Measurements from ENCODE around the gene DISP1. TPM values are rescaled to one million over a fixed set of nuclear protein-coding genes. Genes with fewer than 3 reads are reported as not detected.

Gene DISP1
- total and polyA plus RNA-seq, 2 experiments from 2014 or later = 2.4 to 4.4 TPM

- peaks cover 3% of the 10 kb centered on the region; the same call in 1 of the 2 replicates for H3K27me3 ChIP-seq (ENCODE audit: insufficient read depth)
- H3K9me2 ChIP-seq (ENCODE audit: insufficient read depth) = no peaks in the 10 kb centered on the region; the same call in 1 of the 2 replicates
- TF ChIP-seq ETS1 (IDR thresholded peaks at IDR 0.05) (no peak), EZH2 (IDR thresholded peaks at IDR 0.05; ENCODE audit: low read depth, unreplicated experiment) (no peak), POLR2AphosphoS5 (IDR thresholded peaks at IDR 0.05; ENCODE audit: low read depth) (no peak), REST (IDR thresholded peaks at IDR 0.05; ENCODE audit: unreplicated experiment) (no peak), STAT1 (IDR thresholded peaks at IDR 0.05; ENCODE audit: unreplicated experiment) (no peak), ZNF462 (CRISPR knock-in tag; IDR thresholded peaks at IDR 0.05) (no peak), JUNB (IDR thresholded peaks at IDR 0.05; ENCODE audit: unreplicated experiment) (no peak), CTCF (conservative IDR thresholded peaks at IDR 0.05; ENCODE audit: low read depth in 2 of 2) (no peak), NANOG (IDR thresholded peaks at IDR 0.05; ENCODE audit: borderline replicate concordance) (no peak), EZH2phosphoT487 (IDR thresholded peaks at IDR 0.05; ENCODE audit: unreplicated experiment) (no peak), CREB1 (CRISPR knock-in tag; IDR thresholded peaks at IDR 0.05; ENCODE audit: low read depth) (no peak), ZNF114 (CRISPR knock-in tag; IDR thresholded peaks at IDR 0.05) (no peak), ZNF331 (CRISPR knock-in tag; IDR thresholded peaks at IDR 0.05; ENCODE audit: low read depth) (no peak)
- H3K4me2 ChIP-seq = no peak overlapping the region
- Mint-ChIP-seq H3K9me3 (no peaks in the 10 kb centered on the region), H3K36me3 (ENCODE audit: low read depth) (no peaks in the 10 kb centered on the region), H3K27me3 (ENCODE audit: insufficient read depth, low read depth, poor library complexity) (no peaks in the 10 kb centered on the region), H3K4me3 (no peak overlapping the region), H3K27ac (no peak overlapping the region), H3K4me1 (no peaks in the 10 kb centered on the region)
- H3K4me1 ChIP-seq (ENCODE audit: insufficient read depth) = no peaks in the 10 kb centered on the region
- H4K20me1 ChIP-seq (replicated peaks; ENCODE audit: insufficient read depth) = no peaks in the 10 kb centered on the region
- no peaks in the 10 kb centered on the region for H3F3A ChIP-seq (replicated peaks; ENCODE audit: low read depth)
- DNase-seq (ENCODE audit: low spot score) (no peak), ATAC-seq (no peak)
- no peaks in the 10 kb centered on the region for H3K79me2 ChIP-seq (replicated peaks; ENCODE audit: insufficient read depth)
- no peak overlapping the region for H2AFZ ChIP-seq
- no peaks in the 10 kb centered on the region for H3K36me3 ChIP-seq (ENCODE audit: insufficient read depth)
- H3K4me3 ChIP-seq = no peak overlapping the region
- H3K27ac ChIP-seq (ENCODE audit: low read depth) = no peak overlapping the region
Observed at GRCh38 chr1:222786121-222786520, 28.7 kb upstream of the DISP1 start.
